Hypothalamus (tissue), 51 donors: ENCODE data around the gene MYO1D.
"Not testable (repeated sequence)": the region's sequence is repeated elsewhere in the genome, so short reads cannot be mapped to it uniquely, and the experiment has no call there.

Experiments used
- DNase-seq, 51 donors: peaks; one replicate each; lab custom pipeline; 2025; lab: John Stamatoyannopoulos, UW

MYO1D gene

DNA sequence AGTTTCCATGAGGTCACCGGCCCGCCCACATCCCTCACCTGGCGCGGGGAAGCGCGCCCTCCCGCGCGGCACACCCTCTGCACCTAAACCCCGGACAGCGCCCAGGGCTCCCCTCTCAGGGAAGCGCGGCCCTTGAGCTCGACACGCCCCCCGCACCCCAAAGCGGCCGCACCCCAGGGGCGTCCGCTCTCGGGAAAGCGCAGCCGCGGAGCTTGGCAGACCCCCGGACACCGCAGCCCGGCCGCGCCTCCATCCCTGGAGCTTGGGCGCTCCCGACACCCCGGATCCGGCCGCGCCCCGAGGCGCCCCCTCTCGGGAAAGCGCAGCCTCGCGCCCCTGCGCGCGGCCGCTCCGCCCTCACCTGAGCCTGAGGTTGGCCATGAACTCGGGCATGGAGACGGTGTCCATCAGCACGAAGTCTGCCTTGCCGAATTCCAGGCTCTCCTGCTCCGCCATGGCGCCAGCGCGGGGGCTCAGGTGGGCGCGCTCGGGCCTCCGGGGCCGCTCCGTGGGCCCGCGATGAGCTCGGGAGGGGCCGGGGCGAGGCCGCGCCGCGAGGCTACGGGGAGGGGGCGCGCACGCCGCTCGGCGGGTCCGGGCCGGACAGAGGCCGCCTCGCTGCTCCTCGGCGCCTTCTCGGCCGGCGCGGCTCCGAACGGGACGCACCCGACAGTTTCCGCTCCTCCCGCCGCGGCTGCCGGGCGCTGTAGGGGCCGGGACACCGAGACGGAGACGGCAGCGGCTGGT lies at the start of gene MYO1D:
MYO1D (minus strand) TSS at position 708 of the 747 bp plus-strand sequence; CDS start at position 456, 252 bp downstream.
- peak in 26 of 51 donors; percentile 17 to 68 (median 42) for DNase-seq

GRCh38 chr17:32926183-32926582 lies 49.3 kb upstream of the MYO1D start:
- no peak for DNase-seq

- DNase-seq: not testable (repeated sequence)
Observed at GRCh38 chr17:32923905-32924304, 47.0 kb upstream of the MYO1D start.

- DNase-seq: no peak
Observed at GRCh38 chr17:32921017-32921416, 44.1 kb upstream of the MYO1D start.

DNA sequence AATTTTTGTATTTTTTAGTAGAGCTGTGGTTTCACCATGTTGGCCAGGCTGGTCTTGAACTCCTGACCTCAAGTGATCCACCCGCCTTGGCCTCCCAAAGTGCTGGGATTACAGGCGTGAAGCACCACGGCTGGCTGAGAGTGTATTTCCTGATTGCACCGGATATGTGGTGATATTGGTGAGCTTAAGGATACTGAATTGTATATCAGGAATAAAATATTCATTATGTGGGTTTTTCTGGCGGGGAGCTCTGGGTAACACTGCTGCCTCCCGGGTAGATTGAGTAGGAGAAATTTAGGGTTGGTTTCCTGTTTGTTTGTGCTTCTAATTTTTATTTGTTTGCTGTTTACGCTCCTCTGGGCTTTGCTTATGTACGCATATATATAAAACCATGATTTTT lies 43.4 kb upstream of the MYO1D start:
- DNase-seq: no peak

DNA sequence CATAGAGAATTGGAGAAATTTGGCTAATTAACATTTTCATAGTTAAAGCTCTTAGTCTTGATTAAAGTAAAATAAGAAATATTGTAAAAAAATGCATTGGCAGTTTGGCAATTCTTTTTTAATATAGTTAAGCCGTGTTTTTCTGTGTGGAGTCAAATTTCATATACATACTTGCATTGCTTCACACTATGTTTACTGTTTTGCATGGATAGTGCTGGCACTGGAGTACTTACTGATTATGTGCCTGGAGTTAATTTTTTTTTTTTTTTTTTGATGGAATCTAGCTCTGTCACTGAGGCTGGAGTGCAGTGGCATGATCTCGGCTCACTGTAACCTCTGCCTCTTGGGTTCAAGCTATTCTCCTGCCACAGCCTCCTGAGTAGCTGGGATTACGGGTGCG lies 43.0 kb upstream of the MYO1D start:
- DNase-seq: not testable (repeated sequence)

GRCh38 chr17:32917842-32918241 lies 40.9 kb upstream of the MYO1D start:
- DNase-seq: no peak

DNA sequence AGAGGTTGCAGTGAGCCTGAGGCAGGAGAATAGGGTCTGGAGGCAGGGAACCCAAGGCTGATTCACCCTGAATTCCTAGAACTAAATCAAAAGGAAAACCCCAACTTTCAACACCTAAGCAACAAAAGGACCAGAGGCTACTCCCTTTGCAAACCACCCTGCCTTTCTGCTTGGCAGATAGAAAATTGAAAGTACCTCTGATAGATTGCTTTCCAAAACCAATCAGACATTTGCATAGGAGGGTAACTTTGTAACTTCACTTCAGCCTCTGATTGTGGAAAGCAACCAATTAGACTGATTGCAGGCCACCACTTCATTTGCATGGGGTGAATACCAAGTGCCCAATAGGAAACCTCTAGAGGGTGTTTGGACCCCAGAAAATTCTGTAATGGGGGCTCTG lies 40.2 kb upstream of the MYO1D start:
- no peak for DNase-seq

- DNase-seq: no peak
Observed at GRCh38 chr17:32916134-32916533, 39.2 kb upstream of the MYO1D start.

DNA sequence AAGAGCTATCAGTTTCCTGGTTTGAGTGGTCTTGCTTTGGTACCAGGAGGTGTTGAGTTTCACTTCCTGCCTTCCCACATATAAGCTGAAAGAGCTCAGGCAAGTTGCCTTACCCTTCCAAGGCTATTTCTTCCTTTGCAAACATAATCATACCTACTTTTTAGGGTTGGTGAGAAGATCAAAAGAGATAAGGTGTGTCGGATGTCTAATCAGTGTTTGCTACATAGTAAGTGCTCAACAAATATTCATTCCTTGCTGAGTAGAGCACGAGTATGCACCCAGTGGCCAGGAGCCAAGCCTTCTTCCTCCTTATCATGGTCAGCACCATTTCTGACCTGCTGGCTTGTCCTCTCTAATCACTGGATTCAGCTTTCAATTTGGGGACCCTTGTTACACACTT lies 38.3 kb upstream of the MYO1D start:
- DNase-seq: no peak

GRCh38 chr17:32914181-32914580 lies 37.3 kb upstream of the MYO1D start:
- no peak for DNase-seq

- DNase-seq: no peak
Observed at GRCh38 chr17:32913593-32913992, 36.7 kb upstream of the MYO1D start.

DNA sequence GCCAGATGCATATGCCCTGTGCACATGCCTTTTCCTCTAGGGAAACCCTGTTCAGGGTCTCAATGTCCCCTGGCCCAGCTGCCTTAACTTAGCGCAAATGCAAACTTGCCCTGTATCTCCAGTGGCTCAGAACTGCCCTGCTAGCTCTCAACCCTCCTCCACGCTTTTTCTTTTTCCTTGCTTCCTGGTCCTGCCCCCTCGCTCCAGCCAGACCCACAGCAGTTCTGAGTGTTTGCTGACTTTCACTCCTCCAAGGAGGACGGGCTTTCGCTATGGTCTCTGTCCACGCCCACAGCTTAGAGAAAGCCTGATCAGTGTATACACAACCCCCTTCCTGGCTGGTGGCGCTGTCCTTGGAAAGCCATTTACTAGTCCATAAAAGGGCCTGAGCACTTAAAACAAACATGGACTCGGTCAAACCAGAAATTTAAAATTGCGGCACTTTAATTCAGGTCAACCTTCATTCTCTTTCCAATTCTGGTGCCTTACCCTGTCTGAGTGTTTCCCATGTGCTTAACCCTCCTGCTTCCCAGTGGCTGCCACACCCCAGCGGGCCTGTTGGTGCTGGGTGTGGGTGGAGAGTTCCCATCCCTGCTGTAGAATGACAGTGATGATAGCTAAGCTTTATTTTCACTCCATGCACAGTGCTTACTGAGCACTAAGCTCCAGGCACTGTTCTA lies 35.4 kb upstream of the MYO1D start:
- DNase-seq: peak in 2 of 51 donors; percentile 8 to 20

GRCh38 chr17:32910769-32911168 lies 33.8 kb upstream of the MYO1D start:
- no peak for DNase-seq

DNA sequence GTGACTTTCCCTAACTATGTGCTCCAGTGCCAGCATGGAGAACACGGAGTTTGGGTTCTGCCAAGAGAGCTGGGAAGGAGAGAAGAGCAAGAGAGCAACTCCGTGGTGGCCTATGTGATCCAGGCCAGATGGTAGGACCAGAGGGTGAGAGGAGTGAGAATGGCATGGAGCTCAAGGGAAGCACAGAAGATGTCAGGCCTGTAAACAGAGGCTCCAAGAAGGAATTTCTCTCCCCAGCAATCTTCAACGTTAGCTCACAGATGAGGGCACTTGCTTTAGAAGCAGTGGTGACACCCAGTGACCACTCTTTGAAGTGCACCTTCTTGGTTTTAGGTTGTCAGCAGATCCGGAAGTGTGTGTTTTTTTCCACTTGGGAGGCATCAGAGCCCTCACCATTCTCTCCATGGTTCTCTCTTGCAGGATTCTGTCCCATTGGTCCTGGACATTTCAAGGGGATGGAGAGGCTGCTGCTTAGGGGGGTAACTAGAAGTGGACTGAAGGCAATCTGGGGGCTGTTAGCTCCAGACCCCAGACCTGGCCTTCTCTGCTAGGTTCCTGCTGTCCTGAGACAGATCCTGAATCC lies 33.0 kb upstream of the MYO1D start:
- peak in 33 of 51 donors; percentile 8 to 72 (median 29) for DNase-seq

DNA sequence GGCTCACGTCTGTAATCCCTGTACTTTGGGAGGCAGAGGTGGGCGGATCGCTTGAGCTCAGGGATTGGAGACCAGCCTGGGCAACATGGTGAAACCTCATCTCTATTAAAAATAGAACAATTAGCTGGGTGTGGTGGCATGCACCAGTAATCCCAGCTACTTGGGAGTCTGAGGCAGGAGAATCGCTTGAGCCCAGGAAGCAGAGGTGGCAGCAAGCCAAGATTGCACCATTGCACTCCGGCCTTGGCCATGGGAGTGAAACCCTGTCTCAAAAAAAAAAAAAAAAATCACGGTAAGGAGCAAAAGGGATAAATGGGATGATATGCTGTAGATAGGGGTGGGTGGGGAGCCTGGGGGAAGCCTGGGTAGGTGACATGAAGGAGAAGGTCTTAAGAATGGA lies 30.7 kb upstream of the MYO1D start:
- DNase-seq: no peak

DNA sequence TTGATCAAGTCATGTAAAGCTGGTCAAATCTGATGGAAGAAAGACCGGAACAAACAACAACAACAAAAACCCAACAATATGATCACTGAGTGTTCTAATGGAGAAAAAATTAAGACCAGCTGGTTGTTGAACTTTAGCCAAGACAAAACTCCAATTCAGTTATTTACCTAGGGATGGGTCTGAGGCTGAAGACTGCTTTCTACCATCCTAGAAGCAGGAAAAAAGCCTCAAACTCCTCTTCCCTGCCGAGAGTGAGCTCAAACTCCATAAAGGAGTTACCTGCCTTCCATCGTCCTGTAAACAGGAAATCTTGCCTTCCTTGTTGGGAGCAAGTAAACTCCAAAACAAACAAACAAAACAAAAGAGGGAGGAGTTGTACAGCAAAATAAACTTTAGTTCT lies 28.0 kb upstream of the MYO1D start:
- DNase-seq: no peak

- no peak for DNase-seq
Observed at GRCh38 chr17:32903774-32904673, 27.1 kb upstream of the MYO1D start.

- DNase-seq: no peak
Observed at GRCh38 chr17:32901743-32902142, 24.8 kb upstream of the MYO1D start.

- no peak for DNase-seq
Observed at GRCh38 chr17:32899236-32900013, 22.5 kb upstream of the MYO1D start.
